ENCODE data around the gene MAPKAPK3. TPM values are rescaled to one million over a fixed set of nuclear protein-coding genes. Genes with fewer than 3 reads are reported as not detected.

MAPKAPK3 gene
- total RNA-seq, 2 experiments from 2014 or later = 204 to 205 TPM

GRCh38 chr3:50655009-50655830 is 38.3 kb downstream of the MAPKAPK3 start:
- no peaks in the 10 kb centered on the region for H3K9me3 Mint-ChIP-seq
- CTCF ChIA-PET = interaction anchor here (1.1 to 7.4 kb wide), 7 partner anchors 19 to 704 kb away, joined by 3 to 193 read pairs (median 5); partner anchors contain the start of genes CISH, DOCK3, HEMK1 and MAPKAPK3
- ATAC-seq = peak; percentile 79
- peak overlapping the region; percentile 88 for H3K27ac Mint-ChIP-seq
- TF ChIP-seq, protein P1, sequence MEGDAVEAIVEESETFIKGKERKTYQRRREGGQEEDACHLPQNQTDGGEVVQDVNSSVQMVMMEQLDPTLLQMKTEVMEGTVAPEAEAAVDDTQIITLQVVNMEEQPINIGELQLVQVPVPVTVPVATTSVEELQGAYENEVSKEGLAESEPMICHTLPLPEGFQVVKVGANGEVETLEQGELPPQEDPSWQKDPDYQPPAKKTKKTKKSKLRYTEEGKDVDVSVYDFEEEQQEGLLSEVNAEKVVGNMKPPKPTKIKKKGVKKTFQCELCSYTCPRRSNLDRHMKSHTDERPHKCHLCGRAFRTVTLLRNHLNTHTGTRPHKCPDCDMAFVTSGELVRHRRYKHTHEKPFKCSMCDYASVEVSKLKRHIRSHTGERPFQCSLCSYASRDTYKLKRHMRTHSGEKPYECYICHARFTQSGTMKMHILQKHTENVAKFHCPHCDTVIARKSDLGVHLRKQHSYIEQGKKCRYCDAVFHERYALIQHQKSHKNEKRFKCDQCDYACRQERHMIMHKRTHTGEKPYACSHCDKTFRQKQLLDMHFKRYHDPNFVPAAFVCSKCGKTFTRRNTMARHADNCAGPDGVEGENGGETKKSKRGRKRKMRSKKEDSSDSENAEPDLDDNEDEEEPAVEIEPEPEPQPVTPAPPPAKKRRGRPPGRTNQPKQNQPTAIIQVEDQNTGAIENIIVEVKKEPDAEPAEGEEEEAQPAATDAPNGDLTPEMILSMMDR (IDR thresholded peaks at IDR 0.05) = no peak
- peaks cover 22% of the 10 kb centered on the region for H3K4me1 Mint-ChIP-seq (ENCODE audit: low read depth)
- intact Hi-C loops (cut with micrococcal nuclease) = no loop called here
- no peaks in the 10 kb centered on the region for H3K27me3 Mint-ChIP-seq
- DNase-seq = peak; percentile 67
- H3K36me3 Mint-ChIP-seq (ENCODE audit: low read depth) = no peaks in the 10 kb centered on the region
- POLR2A ChIA-PET = interaction anchor here (0.9 to 6.6 kb wide), 8 partner anchors 7 to 86 kb away, joined by 3 to 53 read pairs (median 4); partner anchors contain the start of genes DOCK3, HEMK1 and MAPKAPK3
- no peak overlapping the region for H3K4me3 Mint-ChIP-seq

- Mint-ChIP-seq H3K4me3 (no peak overlapping the region), H3K27ac (peak overlapping the region; percentile 36), H3K36me3 (ENCODE audit: low read depth) (no peaks in the 10 kb centered on the region), H3K4me1 (ENCODE audit: low read depth) (peaks cover 22% of the 10 kb centered on the region), H3K27me3 (no peaks in the 10 kb centered on the region), H3K9me3 (no peaks in the 10 kb centered on the region)
- DNase-seq (no peak), ATAC-seq (no peak)
- ChIA-PET POLR2A (interaction anchor here (0.8 to 6.6 kb wide), 4 partner anchors 17 to 39 kb away, joined by 3 to 53 read pairs (median 4); partner anchors contain the start of genes DOCK3 and MAPKAPK3), CTCF (interaction anchor here (1.0 to 7.4 kb wide), 3 partner anchors 19 to 40 kb away, joined by 3 to 193 read pairs (median 4); partner anchors contain the start of genes CISH and MAPKAPK3)
- TF ChIP-seq, protein P1 (IDR thresholded peaks at IDR 0.05) = no peak
- intact Hi-C loops (cut with micrococcal nuclease) = no loop called here
These were observed 39.7 kb downstream of the MAPKAPK3 start for GRCh38 chr3:50656417-50657195.

GRCh38 chr3:50657407-50657806 is 40.5 kb downstream of the MAPKAPK3 start:
- H3K4me3 Mint-ChIP-seq = no peak overlapping the region
- ChIA-PET CTCF (interaction anchor here (1.0 to 7.4 kb wide), 3 partner anchors 19 to 41 kb away, joined by 3 to 193 read pairs (median 4); partner anchors contain the start of genes CISH and MAPKAPK3), POLR2A (interaction anchor here (1.3 to 6.6 kb wide), 3 partner anchors 17 to 39 kb away, joined by 4 to 53 read pairs (median 5); partner anchors contain the start of genes DOCK3 and MAPKAPK3)
- no peak for ATAC-seq
- H3K36me3 Mint-ChIP-seq (ENCODE audit: low read depth) = no peaks in the 10 kb centered on the region
- H3K9me3 Mint-ChIP-seq = no peaks in the 10 kb centered on the region
- intact Hi-C loops (cut with micrococcal nuclease) = no loop called here
- peaks cover 22% of the 10 kb centered on the region for H3K4me1 Mint-ChIP-seq (ENCODE audit: low read depth)
- H3K27ac Mint-ChIP-seq = no peak overlapping the region
- TF ChIP-seq, protein P1 (IDR thresholded peaks at IDR 0.05) = no peak
- no peaks in the 10 kb centered on the region for H3K27me3 Mint-ChIP-seq
- DNase-seq = no peak

DNA sequence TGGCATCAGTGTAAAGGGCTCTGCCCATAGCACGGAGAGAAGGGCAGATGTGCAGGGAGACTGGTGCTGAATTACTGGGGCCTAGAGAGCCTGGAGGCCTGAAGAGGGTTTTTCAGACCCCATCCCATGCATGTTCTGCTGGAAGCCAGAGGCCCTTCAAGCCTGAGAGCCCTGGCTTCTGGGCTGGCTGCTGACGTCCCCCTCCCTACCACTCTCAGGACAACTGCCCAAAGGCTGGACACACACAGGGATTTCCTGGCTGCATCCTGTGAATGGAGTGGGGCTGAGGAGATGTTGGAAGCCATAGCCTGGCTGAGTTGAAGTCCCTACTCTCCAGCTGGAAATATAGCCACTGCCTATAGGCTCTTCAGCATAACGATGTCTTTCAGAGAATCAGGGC is 40.9 kb downstream of the MAPKAPK3 start:
- Mint-ChIP-seq H3K4me3 (no peak overlapping the region), H3K4me1 (ENCODE audit: low read depth) (peaks cover 22% of the 10 kb centered on the region), H3K9me3 (no peaks in the 10 kb centered on the region), H3K27ac (no peak overlapping the region), H3K27me3 (no peaks in the 10 kb centered on the region), H3K36me3 (ENCODE audit: low read depth) (no peaks in the 10 kb centered on the region)
- ATAC-seq (no peak), DNase-seq (no peak)
- TF ChIP-seq, protein P1 (IDR thresholded peaks at IDR 0.05) = no peak
- intact Hi-C loops (cut with micrococcal nuclease) = no loop called here
- ChIA-PET CTCF (interaction anchor here (1.0 to 7.4 kb wide), 3 partner anchors 18 to 41 kb away, joined by 3 to 193 read pairs (median 4); partner anchors contain the start of genes CISH and MAPKAPK3), POLR2A (interaction anchor here (1.6 kb wide), 1 partner anchor 16 kb away, joined by 5 read pairs; the partner anchor contains the start of gene DOCK3)

All from activated CD8-positive, alpha-beta T cell treated with anti-CD3 and anti-CD28 coated beads for 36 hours (primary cell).